ENCODE measurements around the gene FOXL2.
A peak's percentile ranks its signal among the peaks of the same experiment; 100 is the strongest.

FOXL2 gene

GRCh38 chr3:138964923-138965322 lies 18.0 kb upstream of the FOXL2 start:
- H3K4me3 ChIP-seq (ENCODE audit: low read length in 2 of 2) = no peak overlapping the region
- H3K9ac ChIP-seq (ENCODE audit: low read depth in 1 of 2, low read length in 2 of 2) = no peak overlapping the region
- H3K27ac ChIP-seq (ENCODE audit: low read depth in 2 of 2, low read length in 2 of 2) = no peak overlapping the region
- H3K9me3 ChIP-seq (ENCODE audit: control insufficient read depth in 2 of 2, low read length in 2 of 2) = no peaks in the 10 kb centered on the region
- no peaks in the 10 kb centered on the region for H3K36me3 ChIP-seq (ENCODE audit: control insufficient read depth in 2 of 2, insufficient read depth in 2 of 2, low read length in 2 of 2)
- no peaks in the 10 kb centered on the region for H3K4me1 ChIP-seq (ENCODE audit: control insufficient read depth in 2 of 2, insufficient read depth in 2 of 2, low read length in 2 of 2)
- H3K27me3 ChIP-seq (ENCODE audit: control insufficient read depth in 2 of 2, insufficient read depth in 2 of 2, low read length in 2 of 2) = peaks cover 19 to 23% of the 10 kb centered on the region in 2 donors

DNA sequence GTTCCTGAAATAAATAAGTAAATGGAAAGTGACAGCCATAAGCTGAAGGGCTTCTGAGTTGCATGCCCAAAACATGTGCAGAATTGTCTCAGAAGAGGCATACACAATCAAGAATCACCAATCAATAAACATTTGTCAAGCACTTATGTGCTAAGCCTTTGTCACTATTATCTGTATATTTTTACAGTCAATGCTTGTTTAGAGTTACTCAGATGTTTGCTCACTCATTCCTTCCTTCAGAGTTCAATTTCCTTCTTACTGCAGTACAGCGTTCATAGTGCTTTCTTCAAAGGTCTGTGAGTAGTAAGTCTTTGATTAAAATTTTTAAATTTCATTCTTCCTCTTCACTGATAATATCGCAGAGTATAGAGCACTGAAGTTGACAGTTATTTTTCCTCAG lies 17.3 kb upstream of the FOXL2 start:
- Histone ChIP-seq H3K4me3 (ENCODE audit: low read length in 2 of 2) (no peak overlapping the region), H3K9ac (ENCODE audit: low read depth in 1 of 2, low read length in 2 of 2) (no peak overlapping the region), H3K9me3 (ENCODE audit: control insufficient read depth in 2 of 2, low read length in 2 of 2) (no peaks in the 10 kb centered on the region), H3K36me3 (ENCODE audit: control insufficient read depth in 2 of 2, insufficient read depth in 2 of 2, low read length in 2 of 2) (no peaks in the 10 kb centered on the region), H3K27me3 (ENCODE audit: control insufficient read depth in 2 of 2, insufficient read depth in 2 of 2, low read length in 2 of 2) (peaks cover 22 to 23% of the 10 kb centered on the region in 2 donors), H3K4me1 (ENCODE audit: control insufficient read depth in 2 of 2, insufficient read depth in 2 of 2, low read length in 2 of 2) (no peaks in the 10 kb centered on the region), H3K27ac (ENCODE audit: low read depth in 2 of 2, low read length in 2 of 2) (no peak overlapping the region)

GRCh38 chr3:138962854-138963560 lies 16.1 kb upstream of the FOXL2 start:
- Histone ChIP-seq H3K27ac (ENCODE audit: low read depth in 2 of 2, low read length in 2 of 2) (no peak overlapping the region), H3K27me3 (ENCODE audit: control insufficient read depth in 2 of 2, insufficient read depth in 2 of 2, low read length in 2 of 2) (peaks cover 26% of the 10 kb centered on the region in 2 donors), H3K4me3 (ENCODE audit: low read length in 2 of 2) (no peak overlapping the region), H3K9ac (ENCODE audit: low read depth in 1 of 2, low read length in 2 of 2) (no peak overlapping the region), H3K36me3 (ENCODE audit: control insufficient read depth in 2 of 2, insufficient read depth in 2 of 2, low read length in 2 of 2) (no peaks in the 10 kb centered on the region), H3K4me1 (ENCODE audit: control insufficient read depth in 2 of 2, insufficient read depth in 2 of 2, low read length in 2 of 2) (no peaks in the 10 kb centered on the region), H3K9me3 (ENCODE audit: control insufficient read depth in 2 of 2, low read length in 2 of 2) (no peaks in the 10 kb centered on the region)

GRCh38 chr3:138960417-138960852 lies 13.5 kb upstream of the FOXL2 start:
- Histone ChIP-seq H3K4me1 (ENCODE audit: control insufficient read depth in 2 of 2, insufficient read depth in 2 of 2, low read length in 2 of 2) (no peaks in the 10 kb centered on the region), H3K36me3 (ENCODE audit: control insufficient read depth in 2 of 2, insufficient read depth in 2 of 2, low read length in 2 of 2) (no peaks in the 10 kb centered on the region), H3K9me3 (ENCODE audit: control insufficient read depth in 2 of 2, low read length in 2 of 2) (no peaks in the 10 kb centered on the region), H3K27ac (ENCODE audit: low read depth in 2 of 2, low read length in 2 of 2) (no peak overlapping the region), H3K9ac (ENCODE audit: low read depth in 1 of 2, low read length in 2 of 2) (no peak overlapping the region), H3K27me3 (ENCODE audit: control insufficient read depth in 2 of 2, insufficient read depth in 2 of 2, low read length in 2 of 2) (peaks cover 29 to 31% of the 10 kb centered on the region in 2 donors), H3K4me3 (ENCODE audit: low read length in 2 of 2) (no peak overlapping the region)

DNA sequence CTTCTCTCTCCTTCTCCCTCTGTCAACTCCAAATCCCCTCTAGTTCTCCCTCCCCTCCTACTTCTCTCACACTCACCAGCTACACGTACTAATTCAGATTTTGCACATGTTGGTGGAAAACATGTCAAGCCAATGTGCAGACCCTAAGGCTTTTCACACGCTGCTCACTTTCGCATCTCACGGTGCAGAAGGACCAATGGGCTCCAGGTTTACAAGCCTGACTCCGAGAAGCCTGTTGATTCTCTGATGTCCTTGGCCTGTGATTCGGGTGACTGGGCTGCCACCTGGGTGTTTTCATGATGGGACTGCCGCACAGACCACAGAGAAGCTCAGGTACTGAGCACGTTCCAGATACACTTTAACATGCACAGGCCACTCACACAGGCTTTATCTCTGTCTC lies 3.8 kb upstream of the FOXL2 start:
- Histone ChIP-seq H3K9ac (ENCODE audit: low read depth in 1 of 2, low read length in 2 of 2) (no peak overlapping the region), H3K4me1 (ENCODE audit: control insufficient read depth in 2 of 2, insufficient read depth in 2 of 2, low read length in 2 of 2) (peaks cover 8 to 14% of the 10 kb centered on the region in 2 donors), H3K9me3 (ENCODE audit: control insufficient read depth in 2 of 2, low read length in 2 of 2) (no peaks in the 10 kb centered on the region), H3K4me3 (ENCODE audit: low read length in 2 of 2) (no peak overlapping the region), H3K27me3 (ENCODE audit: control insufficient read depth in 2 of 2, insufficient read depth in 2 of 2, low read length in 2 of 2) (peaks cover 52 to 65% of the 10 kb centered on the region in 2 donors), H3K36me3 (ENCODE audit: control insufficient read depth in 2 of 2, insufficient read depth in 2 of 2, low read length in 2 of 2) (no peaks in the 10 kb centered on the region), H3K27ac (ENCODE audit: low read depth in 2 of 2, low read length in 2 of 2) (no peak overlapping the region)

DNA sequence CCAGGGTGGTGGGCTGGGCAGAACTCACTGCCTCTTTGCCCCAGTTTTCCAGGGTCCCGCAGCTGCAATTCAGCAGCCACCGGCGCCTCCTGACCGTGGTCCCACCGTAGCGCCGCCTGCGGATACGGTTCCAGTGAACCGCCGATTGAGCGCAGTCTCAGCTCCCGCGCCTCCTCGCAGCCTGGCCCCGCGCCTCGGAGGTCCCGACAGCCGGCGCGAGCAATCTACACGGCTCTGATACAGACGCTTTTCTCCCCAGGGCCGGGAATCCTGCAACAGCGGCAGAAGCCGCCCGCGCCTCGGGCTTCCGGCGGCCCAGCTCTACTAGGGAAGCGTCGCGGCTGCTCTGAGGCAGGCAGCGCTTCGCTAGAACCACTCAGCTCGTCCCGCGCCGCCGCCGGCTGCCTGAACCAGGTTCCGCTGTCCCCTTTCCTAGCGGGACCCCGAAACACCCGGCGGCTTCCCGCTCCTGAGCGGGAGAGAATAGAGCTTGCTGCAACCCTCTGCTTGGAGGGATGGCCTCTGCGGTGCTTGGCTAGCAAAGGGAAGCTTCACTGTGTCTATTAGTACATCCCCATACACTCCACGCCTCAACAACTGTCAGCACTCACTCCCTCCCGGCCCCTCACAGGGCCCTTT lies 3.2 kb upstream of the FOXL2 start:
- no peaks in the 10 kb centered on the region for H3K36me3 ChIP-seq (ENCODE audit: control insufficient read depth in 2 of 2, insufficient read depth in 2 of 2, low read length in 2 of 2)
- H3K4me3 ChIP-seq (ENCODE audit: low read length in 2 of 2) = peak overlapping the region in 1 of 2 donors; percentile 33
- peaks cover 8 to 17% of the 10 kb centered on the region in 2 donors for H3K4me1 ChIP-seq (ENCODE audit: control insufficient read depth in 2 of 2, insufficient read depth in 2 of 2, low read length in 2 of 2)
- peaks cover 55 to 68% of the 10 kb centered on the region in 2 donors for H3K27me3 ChIP-seq (ENCODE audit: control insufficient read depth in 2 of 2, insufficient read depth in 2 of 2, low read length in 2 of 2)
- H3K9ac ChIP-seq (ENCODE audit: low read depth in 1 of 2, low read length in 2 of 2) = no peak overlapping the region
- H3K27ac ChIP-seq (ENCODE audit: low read depth in 2 of 2, low read length in 2 of 2) = no peak overlapping the region
- no peaks in the 10 kb centered on the region for H3K9me3 ChIP-seq (ENCODE audit: control insufficient read depth in 2 of 2, low read length in 2 of 2)

GRCh38 chr3:138949445-138950005 lies 2.6 kb upstream of the FOXL2 start:
- Histone ChIP-seq H3K4me3 (ENCODE audit: low read length in 2 of 2) (peak overlapping the region in 1 of 2 donors; percentile 33), H3K9ac (ENCODE audit: low read depth in 1 of 2, low read length in 2 of 2) (no peak overlapping the region), H3K27me3 (ENCODE audit: control insufficient read depth in 2 of 2, insufficient read depth in 2 of 2, low read length in 2 of 2) (peaks cover 54 to 71% of the 10 kb centered on the region in 2 donors), H3K36me3 (ENCODE audit: control insufficient read depth in 2 of 2, insufficient read depth in 2 of 2, low read length in 2 of 2) (no peaks in the 10 kb centered on the region), H3K27ac (ENCODE audit: low read depth in 2 of 2, low read length in 2 of 2) (no peak overlapping the region), H3K9me3 (ENCODE audit: control insufficient read depth in 2 of 2, low read length in 2 of 2) (no peaks in the 10 kb centered on the region), H3K4me1 (ENCODE audit: control insufficient read depth in 2 of 2, insufficient read depth in 2 of 2, low read length in 2 of 2) (peaks cover 8 to 21% of the 10 kb centered on the region in 2 donors)

DNA sequence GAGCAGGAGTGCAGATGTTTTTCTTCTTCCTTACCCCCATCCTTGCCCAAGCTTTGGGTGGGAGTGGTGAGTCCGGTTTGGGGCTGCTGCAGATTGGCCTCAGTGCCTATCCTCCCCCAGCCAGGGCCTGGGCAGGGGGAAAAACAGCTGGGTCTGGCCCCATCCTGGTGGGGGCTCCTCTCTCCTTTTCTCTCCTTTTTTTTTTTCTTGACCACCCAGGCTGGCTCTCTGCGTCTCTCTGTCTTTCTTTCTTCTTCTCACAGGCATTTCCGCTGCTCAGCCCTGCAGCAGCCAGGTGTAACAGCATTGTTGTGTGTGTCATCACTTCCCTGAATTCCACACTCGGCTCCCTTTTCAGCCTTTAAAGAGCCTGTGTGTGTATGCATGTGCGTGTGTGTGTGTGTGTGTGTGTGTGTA lies 2.1 kb upstream of the FOXL2 start:
- Histone ChIP-seq H3K36me3 (ENCODE audit: control insufficient read depth in 2 of 2, insufficient read depth in 2 of 2, low read length in 2 of 2) (no peaks in the 10 kb centered on the region), H3K4me1 (ENCODE audit: control insufficient read depth in 2 of 2, insufficient read depth in 2 of 2, low read length in 2 of 2) (peaks cover 8 to 21% of the 10 kb centered on the region in 2 donors), H3K9ac (ENCODE audit: low read depth in 1 of 2, low read length in 2 of 2) (no peak overlapping the region), H3K9me3 (ENCODE audit: control insufficient read depth in 2 of 2, low read length in 2 of 2) (no peaks in the 10 kb centered on the region), H3K27me3 (ENCODE audit: control insufficient read depth in 2 of 2, insufficient read depth in 2 of 2, low read length in 2 of 2) (peaks cover 58 to 76% of the 10 kb centered on the region in 2 donors), H3K27ac (ENCODE audit: low read depth in 2 of 2, low read length in 2 of 2) (no peak overlapping the region), H3K4me3 (ENCODE audit: low read length in 2 of 2) (no peak overlapping the region)

DNA sequence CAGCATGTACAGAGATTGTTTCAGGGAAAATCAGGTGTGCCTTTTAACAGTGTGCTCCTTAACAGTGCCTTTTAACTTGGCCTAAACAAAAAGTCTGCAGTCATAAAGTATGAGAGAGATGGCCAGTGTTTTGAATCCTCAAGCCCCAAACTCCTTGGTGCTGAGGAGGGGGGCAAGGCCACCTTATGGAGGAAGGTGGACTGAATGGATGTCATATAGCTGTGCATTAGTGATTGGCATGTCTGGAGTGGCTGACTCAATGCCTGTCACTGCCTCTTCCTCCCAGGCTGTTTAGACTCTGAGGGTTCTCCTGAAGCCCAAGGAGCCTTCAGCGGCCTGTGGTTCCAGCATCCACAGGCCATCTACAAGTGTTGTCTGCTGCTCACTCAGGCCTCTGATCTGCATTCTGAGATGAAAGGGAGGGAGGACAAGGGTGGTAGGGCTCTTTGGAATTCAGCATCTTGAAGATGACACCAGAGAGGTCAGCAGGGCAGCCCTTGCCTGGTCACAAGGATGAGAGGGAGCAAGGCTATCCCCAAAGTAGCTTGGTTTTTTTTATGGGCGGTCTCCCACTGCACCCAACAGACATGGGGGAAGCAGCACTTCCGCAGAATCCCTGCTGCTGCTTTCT lies 1.5 kb upstream of the FOXL2 start:
- no peaks in the 10 kb centered on the region for H3K36me3 ChIP-seq (ENCODE audit: control insufficient read depth in 2 of 2, insufficient read depth in 2 of 2, low read length in 2 of 2)
- H3K4me3 ChIP-seq (ENCODE audit: low read length in 2 of 2) = no peak overlapping the region
- peaks cover 8 to 21% of the 10 kb centered on the region in 2 donors for H3K4me1 ChIP-seq (ENCODE audit: control insufficient read depth in 2 of 2, insufficient read depth in 2 of 2, low read length in 2 of 2)
- H3K9ac ChIP-seq (ENCODE audit: low read depth in 1 of 2, low read length in 2 of 2) = no peak overlapping the region
- peaks cover 63 to 81% of the 10 kb centered on the region in 2 donors for H3K27me3 ChIP-seq (ENCODE audit: control insufficient read depth in 2 of 2, insufficient read depth in 2 of 2, low read length in 2 of 2)
- no peak overlapping the region for H3K27ac ChIP-seq (ENCODE audit: low read depth in 2 of 2, low read length in 2 of 2)
- no peaks in the 10 kb centered on the region for H3K9me3 ChIP-seq (ENCODE audit: control insufficient read depth in 2 of 2, low read length in 2 of 2)
